Effector memory CD4-positive, alpha-beta T cell (primary cell): ENCODE data around the gene SLC26A1.

Experiments
- DNase-seq, 3 donors: peaks; one replicate each; pipeline ENCODE4 v3.0.0-alpha.2; 2020
- H3K27ac ChIP-seq: 2 replicates; pipeline ENCODE4 v1.7.0; 2013; ENCODE audit warnings: mild to moderate bottlenecking, low read length, moderate library complexity; ENCODE audit not compliant: insufficient read depth, poor library complexity, severe bottlenecking
- H3K27me3 ChIP-seq: replicated peaks from 2 replicates; pipeline ENCODE4 v1.7.0; 2013; ENCODE audit warnings: mild to moderate bottlenecking, low read length; ENCODE audit not compliant: insufficient read depth, control insufficient read depth, poor library complexity, severe bottlenecking
- H3K36me3 ChIP-seq: 2 replicates; pipeline ENCODE4 v1.7.0; 2013; ENCODE audit warnings: mild to moderate bottlenecking, low read length, moderate library complexity; ENCODE audit not compliant: control insufficient read depth, insufficient read depth
- H3K4me1 ChIP-seq: 2 replicates; pipeline ENCODE4 v1.7.0; 2013; ENCODE audit warnings: low read length, mild to moderate bottlenecking; ENCODE audit not compliant: control insufficient read depth, insufficient read depth, poor library complexity, severe bottlenecking
- H3K4me3 ChIP-seq: 2 replicates; pipeline ENCODE4 v1.7.0; 2013; ENCODE audit warnings: low read length, low read depth, mild to moderate bottlenecking; ENCODE audit not compliant: insufficient read depth, poor library complexity, severe bottlenecking
- H3K9me3 ChIP-seq: 2 replicates; pipeline ENCODE4 v1.7.0; 2013; ENCODE audit warnings: mild to moderate bottlenecking, low read length, moderate library complexity; ENCODE audit not compliant: control insufficient read depth

The SLC26A1 gene

GRCh38 chr4:1012034-1012739 is 19.0 kb upstream of the SLC26A1 start:
- no peaks in the 10 kb centered on the region for H3K9me3 ChIP-seq
- no peaks in the 10 kb centered on the region for H3K36me3 ChIP-seq
- DNase-seq: peak; percentile 20 to 32 (median 31)
- peaks cover 19% of the 10 kb centered on the region for H3K4me1 ChIP-seq
- peak overlapping the region; percentile 68 for H3K4me3 ChIP-seq
- H3K27me3 ChIP-seq: peaks cover 5% of the 10 kb centered on the region
- no peak overlapping the region for H3K27ac ChIP-seq

- Histone ChIP-seq H3K27me3 (peaks cover 5% of the 10 kb centered on the region), H3K36me3 (no peaks in the 10 kb centered on the region), H3K27ac (no peak overlapping the region), H3K9me3 (no peaks in the 10 kb centered on the region), H3K4me1 (peaks cover 19% of the 10 kb centered on the region), H3K4me3 (no peak overlapping the region)
- DNase-seq: no peak
Measured at GRCh38 chr4:1011666-1012033, 18.4 kb upstream of the SLC26A1 start.

GRCh38 chr4:1011022-1011665 is 17.9 kb upstream of the SLC26A1 start, which contains the start of gene FGFRL1:
Gene FGFRL1, plus strand, starts transcription at chr4:1011626. Its CDS starts 860 bp downstream, at chr4:1012486.
- peak within 1 kb of the TSS; percentile 76 for H3K27ac ChIP-seq
- peaks cover 19% of the 10 kb centered on the region for H3K4me1 ChIP-seq
- H3K4me3 ChIP-seq: peak within 1 kb of the TSS; percentile 78
- H3K36me3 ChIP-seq: no peaks in the 10 kb centered on the region
- peaks cover 5% of the 10 kb centered on the region for H3K27me3 ChIP-seq
- DNase-seq: peak; percentile 81 to 87 (median 87)
- H3K9me3 ChIP-seq: no peaks in the 10 kb centered on the region

- Histone ChIP-seq H3K4me1 (peaks cover 19% of the 10 kb centered on the region), H3K9me3 (no peaks in the 10 kb centered on the region), H3K27me3 (peaks cover 5% of the 10 kb centered on the region), H3K27ac (peak overlapping the region; percentile 76), H3K36me3 (no peaks in the 10 kb centered on the region), H3K4me3 (peak overlapping the region; percentile 78)
- peak; percentile 53 to 58 (median 55) for DNase-seq
Measured at GRCh38 chr4:1010395-1011021, 17.3 kb upstream of the SLC26A1 start.

GRCh38 chr4:1009542-1010394 is 16.6 kb upstream of the SLC26A1 start:
- Histone ChIP-seq H3K4me3 (peak overlapping the region; percentile 78), H3K9me3 (no peaks in the 10 kb centered on the region), H3K36me3 (no peaks in the 10 kb centered on the region), H3K27me3 (peaks cover 7% of the 10 kb centered on the region), H3K27ac (peak overlapping the region; percentile 76), H3K4me1 (peaks cover 19% of the 10 kb centered on the region)
- peak; percentile 54 to 71 (median 68) for DNase-seq

GRCh38 chr4:1008840-1009541 is 15.8 kb upstream of the SLC26A1 start:
- peak in 1 of 3 donors; percentile 16 for DNase-seq
- no peak overlapping the region for H3K27ac ChIP-seq

GRCh38 chr4:1006856-1007255 is 13.7 kb upstream of the SLC26A1 start:
- H3K27ac ChIP-seq: no peak overlapping the region
- H3K4me1 ChIP-seq: peaks cover 32% of the 10 kb centered on the region
- peaks cover 33% of the 10 kb centered on the region for H3K27me3 ChIP-seq
- DNase-seq: no peak
- no peaks in the 10 kb centered on the region for H3K36me3 ChIP-seq
- H3K4me3 ChIP-seq: no peak overlapping the region
- H3K9me3 ChIP-seq: no peaks in the 10 kb centered on the region

More at GRCh38 chr4:1008840-1009541, 15.8 kb upstream of the SLC26A1 start:
- H3K4me1 ChIP-seq: peaks cover 19% of the 10 kb centered on the region
- H3K4me3 ChIP-seq: peak overlapping the region; percentile 56
- no peaks in the 10 kb centered on the region for H3K9me3 ChIP-seq
- no peaks in the 10 kb centered on the region for H3K36me3 ChIP-seq
- peaks cover 14% of the 10 kb centered on the region for H3K27me3 ChIP-seq

GRCh38 chr4:1004557-1005485 is 11.6 kb upstream of the SLC26A1 start:
- DNase-seq: no peak
- H3K4me3 ChIP-seq: no peak overlapping the region
- peaks cover 41% of the 10 kb centered on the region for H3K27me3 ChIP-seq
- H3K36me3 ChIP-seq: no peaks in the 10 kb centered on the region
- H3K27ac ChIP-seq: no peak overlapping the region
- no peaks in the 10 kb centered on the region for H3K9me3 ChIP-seq
- H3K4me1 ChIP-seq: peaks cover 20% of the 10 kb centered on the region
